Measurements from ENCODE around the gene AGGF1. TPM values are rescaled to one million over a fixed set of nuclear protein-coding genes. Genes with fewer than 3 reads are reported as not detected.

The AGGF1 gene
- total and polyA plus RNA-seq, 12 donors = 6.7 to 33.7 (median 24.7) TPM

DNA sequence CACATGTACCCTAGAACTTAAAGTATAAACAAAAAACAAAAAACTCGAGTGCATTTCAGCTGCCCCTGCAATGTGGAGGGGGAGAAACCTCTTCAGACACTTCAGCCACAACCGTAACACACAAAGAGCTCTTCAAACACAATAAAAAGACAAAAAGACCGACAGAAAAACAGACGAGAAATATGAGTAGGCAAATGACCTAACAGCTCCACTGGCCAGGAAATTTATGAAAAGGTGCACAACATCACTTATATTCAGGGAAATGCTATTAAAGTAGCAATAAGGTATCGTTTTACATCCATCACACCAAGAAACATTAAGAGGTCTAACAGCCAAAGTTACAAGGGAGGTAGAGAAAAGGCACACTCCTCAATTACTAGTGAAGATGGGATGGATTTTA, 50.7 kb downstream of the AGGF1 start:
- Histone ChIP-seq H3K9me3 (replicated peaks in 1 of 3) (no peaks in the 10 kb centered on the region), H3K27ac (no peak overlapping the region), H3K4me1 (replicated peaks in 1 of 2) (peaks cover 8 to 13% of the 10 kb centered on the region in 2 donors), H3K4me3 (no peak overlapping the region), H3K27me3 (no peaks in the 10 kb centered on the region), H3K36me3 (replicated peaks in 1 of 2) (no peaks in the 10 kb centered on the region)
- intact Hi-C loops (cut with DNase I) = no loop called here
- 86 to 92% (median 88%) methylated on average over 5 of the region's 5 CpGs for WGBS, 4 donors
- no peak for TF ChIP-seq POLR2A (IDR thresholded peaks at IDR 0.05)
- no peak for DNase-seq

GRCh38 chr5:77082280-77082679, 52.1 kb downstream of the AGGF1 start:
- H3K27ac ChIP-seq = no peak overlapping the region
- no peak overlapping the region for H3K4me3 ChIP-seq
- no peak for TF ChIP-seq CTCF (IDR thresholded peaks at IDR 0.05)
- no peaks in the 10 kb centered on the region for H3K9me3 ChIP-seq (replicated peaks in 1 of 3)
- WGBS, 4 donors = 0 to 59% (median 43%) methylated on average over 1 of the region's 1 CpG
- peaks cover 5 to 12% of the 10 kb centered on the region in 2 donors for H3K4me1 ChIP-seq (replicated peaks in 1 of 2)
- intact Hi-C loops (cut with DNase I) = no loop called here
- no peak for DNase-seq
- H3K36me3 ChIP-seq (replicated peaks in 1 of 2) = no peaks in the 10 kb centered on the region
- H3K27me3 ChIP-seq = no peaks in the 10 kb centered on the region

GRCh38 chr5:77083088-77083487, 52.9 kb downstream of the AGGF1 start:
- no peak for DNase-seq
- no peaks in the 10 kb centered on the region for H3K9me3 ChIP-seq (replicated peaks in 1 of 3)
- TF ChIP-seq POLR2A (IDR thresholded peaks at IDR 0.05) (no peak), CTCF (IDR thresholded peaks at IDR 0.05) (no peak)
- H3K27me3 ChIP-seq = no peaks in the 10 kb centered on the region
- H3K27ac ChIP-seq = no peak overlapping the region
- no peak overlapping the region for H3K4me3 ChIP-seq
- whole genome bisulfite sequencing, 4 donors = 88 to 96% (median 90%) methylated on average over 5 to 6 of the region's 6 CpGs
- H3K4me1 ChIP-seq (replicated peaks in 1 of 2) = peaks cover 5 to 20% of the 10 kb centered on the region in 2 donors
- intact Hi-C loops (cut with DNase I) = no loop called here
- H3K36me3 ChIP-seq (replicated peaks in 1 of 2) = no peaks in the 10 kb centered on the region

GRCh38 chr5:77086368-77086688, 56.1 kb downstream of the AGGF1 start:
- TF ChIP-seq POLR2A (IDR thresholded peaks at IDR 0.05) (no peak), CTCF (IDR thresholded peaks at IDR 0.05) (no peak)
- Histone ChIP-seq H3K4me3 (peak overlapping the region in 3 of 4 donors; percentile 61 to 96 (median 87)), H3K4me1 (replicated peaks in 1 of 2) (peaks cover 5 to 20% of the 10 kb centered on the region in 2 donors), H3K27ac (peak overlapping the region; percentile 63 to 99 (median 75)), H3K27me3 (no peaks in the 10 kb centered on the region), H3K9me3 (replicated peaks in 1 of 3) (no peaks in the 10 kb centered on the region), H3K36me3 (replicated peaks in 1 of 2) (no peaks in the 10 kb centered on the region)
- intact Hi-C loops (cut with DNase I) = no loop called here
- DNase-seq = no peak
- 0 to 2% (median 1%) methylated on average over 6 of the region's 6 CpGs for WGBS, 4 donors

- peak within 1 kb of the TSS; percentile 61 to 96 (median 79) for H3K4me3 ChIP-seq
- no peaks in the 10 kb centered on the region for H3K36me3 ChIP-seq (replicated peaks in 1 of 2)
- TF ChIP-seq CTCF (IDR thresholded peaks at IDR 0.05) (peak in 3 of 6 experiments; percentile 3 to 23 (median 15)), POLR2A (IDR thresholded peaks at IDR 0.05) (peak in 1 of 2 donors; percentile 58)
- intact Hi-C loops (cut with DNase I) = no loop called here
- H3K27ac ChIP-seq = peak within 1 kb of the TSS; percentile 63 to 99 (median 75)
- 0 to 1% (median 0%) methylated on average over 31 to 63 of the region's 63 CpGs for WGBS, 4 donors
- peak; percentile 68 to 81 (median 74) for DNase-seq
- H3K9me3 ChIP-seq (replicated peaks in 1 of 3) = no peaks in the 10 kb centered on the region
- H3K4me1 ChIP-seq (replicated peaks in 1 of 2) = peaks cover 5 to 20% of the 10 kb centered on the region in 2 donors
- H3K27me3 ChIP-seq = no peaks in the 10 kb centered on the region
Observed at GRCh38 chr5:77086689-77087483, 56.7 kb downstream of the AGGF1 start, which contains the start of gene ZBED3. Gene ZBED3 (minus strand): TSS chr5:77087285. CDS start chr5:77077878, 9,407 bp downstream.

Measured in adrenal gland (tissue), 12 donors.